Activated CD8-positive, alpha-beta T cell treated with anti-CD3 and anti-CD28 coated beads for 36 hours (primary cell): ENCODE measurements around the gene CGB5. TPM values are rescaled to one million over a fixed set of nuclear protein-coding genes. Genes with fewer than 3 reads are reported as not detected.
"Not testable (repeated sequence)": the region's sequence is repeated elsewhere in the genome, so short reads cannot be mapped to it uniquely, and the experiment has no call there.

Experiments
- ATAC-seq: fragments of 200-7000 bp; cut with Tn5 transposase; one replicate; pipeline ENCODE4 v1.10.0; 2021; ENCODE audit warnings: mild to moderate bottlenecking, moderate library complexity
- CTCF ChIA-PET: fragments of 350-600 bp; sonication (Branson Sonifier 250); formaldehyde crosslinking; loops from one replicate; lab custom pipeline; 2021; ENCODE audit warnings: antibody characterized with exemption; lab: Charles Lee
- POLR2A ChIA-PET: fragments of 350-600 bp; sonication (Branson Sonifier 250); formaldehyde crosslinking; loops from one replicate; lab custom pipeline; 2021; ENCODE audit warnings: antibody characterized with exemption; lab: Charles Lee
- DNase-seq: peaks from one replicate; pipeline ENCODE4 v3.0.0-alpha.2; 2020
- H3K27ac Mint-ChIP-seq: one replicate; pipeline ENCODE4 v1.8.0; 2021; ENCODE audit warnings: mild to moderate bottlenecking, mixed read lengths
- H3K27me3 Mint-ChIP-seq: one replicate; pipeline ENCODE4 v1.8.0; 2021; ENCODE audit warnings: mixed read lengths
- H3K36me3 Mint-ChIP-seq: one replicate; pipeline ENCODE4 v1.8.0; 2021; ENCODE audit warnings: low read depth, mixed read lengths
- H3K4me1 Mint-ChIP-seq: one replicate; pipeline ENCODE4 v1.8.0; 2021; ENCODE audit warnings: low read depth, mixed read lengths
- H3K4me3 Mint-ChIP-seq: one replicate; pipeline ENCODE4 v1.8.0; 2021; ENCODE audit warnings: mild to moderate bottlenecking, moderate library complexity, mixed read lengths
- H3K9me3 Mint-ChIP-seq: one replicate; pipeline ENCODE4 v1.8.0; 2021; ENCODE audit warnings: mixed read lengths
- CTCF ChIP-seq: fragments of 200-600 bp; IDR thresholded peaks from one replicate; pipeline ENCODE4 v1.8.0; 2022; ENCODE audit warnings: antibody characterized with exemption, mild to moderate bottlenecking
- intact Hi-C: fragments of 100-400 bp; cut with micrococcal nuclease; formaldehyde crosslinking; loops from one replicate; pipeline ENCODE4 v1.10.0; 2022
- total RNA-seq, 2 experiments: library from RNA; stranded (reverse); gene quantifications; one replicate each; pipeline ENCODE4 v1.2.3, GENCODE V29; 2021

CGB5 gene
- total RNA-seq, 2 experiments from 2014 or later: not detected

DNA sequence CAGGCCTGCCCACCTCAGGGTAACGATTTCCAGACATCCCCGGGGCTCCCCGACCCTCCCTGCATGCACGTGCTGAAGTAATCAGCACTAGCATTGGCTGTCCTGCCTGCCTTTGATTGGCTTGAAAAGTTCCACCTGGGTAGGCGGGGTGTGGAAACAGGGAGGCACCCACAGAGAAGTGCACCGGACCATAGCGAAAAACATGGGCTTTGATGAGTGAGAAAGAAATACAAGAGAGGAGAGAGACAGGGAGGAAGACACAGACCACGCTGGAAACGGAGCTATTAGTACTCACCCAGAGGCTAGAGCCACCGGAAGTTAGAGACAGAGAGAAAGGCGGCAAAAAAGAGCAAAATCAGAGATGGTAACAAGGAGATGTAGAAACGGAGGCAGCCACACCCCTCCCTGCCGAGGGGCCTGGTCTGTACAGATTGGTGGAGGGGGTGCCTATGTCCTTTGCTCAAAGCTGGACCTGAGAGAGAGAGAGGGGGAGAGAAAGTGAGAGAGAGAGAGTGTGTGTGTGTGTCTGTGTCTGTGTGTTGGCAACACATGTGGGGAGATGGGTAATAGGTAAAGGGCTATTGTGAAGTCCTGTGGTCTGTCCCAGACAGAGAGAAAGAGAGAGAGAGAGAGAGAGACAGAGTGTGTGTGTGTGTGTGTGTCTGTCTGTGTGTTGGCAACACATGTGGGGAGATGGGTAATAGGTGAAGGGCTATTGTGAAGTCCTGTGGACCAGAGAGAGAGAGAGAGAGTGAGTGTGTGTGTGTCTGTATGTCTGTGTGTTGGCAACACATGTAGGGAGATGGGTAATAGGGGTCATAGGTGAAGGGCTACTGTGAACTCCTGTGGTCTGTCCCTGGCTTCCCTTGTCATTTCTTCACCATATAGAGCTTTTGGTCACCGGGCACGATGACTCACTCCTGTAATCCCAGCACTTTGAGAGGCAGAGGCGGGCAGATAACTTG is 22.4 kb upstream of the CGB5 start:
- Mint-ChIP-seq H3K9me3 (no peaks in the 10 kb centered on the region), H3K27ac (peak overlapping the region; percentile 6), H3K4me3 (no peak overlapping the region), H3K36me3 (no peaks in the 10 kb centered on the region), H3K27me3 (peaks cover 9% of the 10 kb centered on the region), H3K4me1 (peaks cover 30% of the 10 kb centered on the region)
- ChIA-PET POLR2A (no interaction called here), CTCF (interaction anchor here (1.0 to 2.1 kb wide), 3 partner anchors 21 to 28 kb away, joined by 3 to 9 read pairs (median 7); partner anchors contain the start of genes GYS1 and RUVBL2)
- intact Hi-C loops: no loop called here
- DNase-seq: peak; percentile 35
- TF ChIP-seq CTCF: no peak
- peak; percentile 9 for ATAC-seq

- TF ChIP-seq CTCF: no peak
- Mint-ChIP-seq H3K27ac (no peak overlapping the region), H3K36me3 (no peaks in the 10 kb centered on the region), H3K9me3 (no peaks in the 10 kb centered on the region), H3K4me3 (no peak overlapping the region), H3K4me1 (peaks cover 28% of the 10 kb centered on the region), H3K27me3 (peaks cover 9% of the 10 kb centered on the region)
- no peak for DNase-seq
- CTCF ChIA-PET: interaction anchor here (1.7 to 2.1 kb wide), 2 partner anchors 22 to 29 kb away, joined by 7 to 9 read pairs; partner anchors contain the start of genes GYS1 and RUVBL2
- ATAC-seq: no peak
- POLR2A ChIA-PET: interaction anchor here (0.7 kb wide), 1 partner anchor 9 kb away, joined by 3 read pairs; no protein-coding TSS in a partner anchor
- intact Hi-C loops: no loop called here
Observed at GRCh38 chr19:49022116-49022515, 21.5 kb upstream of the CGB5 start.

- H3K27me3 Mint-ChIP-seq, H3K36me3 Mint-ChIP-seq, intact Hi-C loops, DNase-seq, H3K4me3 Mint-ChIP-seq, H3K27ac Mint-ChIP-seq, H3K9me3 Mint-ChIP-seq, POLR2A ChIA-PET, ATAC-seq, CTCF ChIA-PET: not testable (repeated sequence)
- H3K4me1 Mint-ChIP-seq: peaks cover 16% of the 10 kb centered on the region
Observed at GRCh38 chr19:49024233-49024632, 19.4 kb upstream of the CGB5 start, which contains the start of gene CGB3. CGB3 (minus strand) TSS chr19:49024333; CDS start chr19:49023971, 362 bp downstream.

DNA sequence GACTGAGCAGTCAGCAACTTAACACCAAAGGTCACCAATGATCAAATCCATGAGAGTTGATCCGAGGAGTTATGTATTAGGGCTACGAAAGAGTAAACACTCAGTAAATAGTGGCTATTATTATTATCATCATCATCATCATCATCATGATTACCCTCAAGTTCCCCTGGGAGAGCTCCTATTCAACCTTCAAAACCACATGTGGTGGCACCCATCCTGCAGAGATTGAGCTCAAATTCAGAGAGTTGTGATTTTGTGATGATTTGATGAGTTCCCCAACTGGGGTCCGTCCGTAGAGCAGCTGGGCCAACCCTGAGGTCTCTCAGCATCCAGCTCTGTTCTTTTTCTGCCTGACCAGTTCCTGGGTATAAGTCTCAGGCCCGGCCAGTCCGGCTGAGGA is 18.6 kb upstream of the CGB5 start:
- CTCF ChIA-PET, H3K27ac Mint-ChIP-seq, POLR2A ChIA-PET, ATAC-seq, H3K36me3 Mint-ChIP-seq, DNase-seq, H3K9me3 Mint-ChIP-seq, H3K27me3 Mint-ChIP-seq, intact Hi-C loops, H3K4me3 Mint-ChIP-seq: not testable (repeated sequence)
- H3K4me1 Mint-ChIP-seq: peaks cover 14% of the 10 kb centered on the region

DNA sequence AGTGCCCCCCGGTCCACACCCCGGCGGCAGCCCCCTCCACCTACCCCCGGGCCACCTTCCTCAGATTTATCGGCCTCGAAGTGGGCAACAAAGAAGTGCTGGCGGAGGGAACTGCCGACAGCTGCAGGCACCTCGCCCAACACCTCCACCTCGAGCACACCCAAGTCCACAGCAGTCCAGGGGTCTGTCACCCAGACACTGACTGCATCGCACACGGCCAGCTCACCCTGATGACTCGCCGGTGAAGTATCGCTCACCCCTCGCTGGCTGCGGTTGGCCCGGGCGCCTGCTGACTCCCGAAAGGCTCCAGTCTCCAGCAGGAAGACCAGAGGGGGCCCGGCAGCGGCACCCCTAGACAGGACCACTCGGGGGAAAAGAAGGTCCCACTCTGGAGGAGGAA is 18.0 kb upstream of the CGB5 start:
- H3K27ac Mint-ChIP-seq, intact Hi-C loops, ATAC-seq, H3K27me3 Mint-ChIP-seq, H3K4me3 Mint-ChIP-seq, CTCF ChIA-PET, POLR2A ChIA-PET, DNase-seq, H3K36me3 Mint-ChIP-seq, H3K9me3 Mint-ChIP-seq: not testable (repeated sequence)
- H3K4me1 Mint-ChIP-seq: peaks cover 12% of the 10 kb centered on the region

DNA sequence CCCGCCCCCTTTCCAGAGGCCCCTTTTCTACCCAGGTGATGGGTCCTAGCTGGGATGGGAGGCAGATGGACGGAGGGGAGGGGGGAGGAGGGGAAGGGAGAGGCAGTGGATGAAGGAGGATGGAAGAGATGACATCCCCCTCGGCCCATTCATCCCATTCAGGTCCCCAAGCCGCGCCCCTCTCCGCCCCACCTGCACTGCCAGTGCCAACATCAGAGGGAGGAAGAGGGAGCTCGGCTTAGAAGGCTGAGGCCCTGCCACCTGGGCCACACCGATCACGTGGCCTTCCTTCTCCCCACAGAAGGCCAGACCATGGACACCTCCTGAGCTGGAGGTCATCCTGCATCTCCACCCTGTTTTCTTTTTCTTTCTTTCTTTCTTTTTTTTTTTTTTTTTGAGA is 15.0 kb upstream of the CGB5 start:
- H3K4me1 Mint-ChIP-seq, CTCF ChIA-PET, DNase-seq, POLR2A ChIA-PET, H3K9me3 Mint-ChIP-seq, intact Hi-C loops, H3K27ac Mint-ChIP-seq, ATAC-seq, H3K27me3 Mint-ChIP-seq, H3K36me3 Mint-ChIP-seq, H3K4me3 Mint-ChIP-seq: not testable (repeated sequence)

GRCh38 chr19:49029749-49030148 is 13.9 kb upstream of the CGB5 start:
- POLR2A ChIA-PET, H3K27ac Mint-ChIP-seq, DNase-seq, H3K27me3 Mint-ChIP-seq, CTCF ChIA-PET, H3K4me1 Mint-ChIP-seq, ATAC-seq, H3K9me3 Mint-ChIP-seq, intact Hi-C loops, H3K4me3 Mint-ChIP-seq, H3K36me3 Mint-ChIP-seq: not testable (repeated sequence)

DNA sequence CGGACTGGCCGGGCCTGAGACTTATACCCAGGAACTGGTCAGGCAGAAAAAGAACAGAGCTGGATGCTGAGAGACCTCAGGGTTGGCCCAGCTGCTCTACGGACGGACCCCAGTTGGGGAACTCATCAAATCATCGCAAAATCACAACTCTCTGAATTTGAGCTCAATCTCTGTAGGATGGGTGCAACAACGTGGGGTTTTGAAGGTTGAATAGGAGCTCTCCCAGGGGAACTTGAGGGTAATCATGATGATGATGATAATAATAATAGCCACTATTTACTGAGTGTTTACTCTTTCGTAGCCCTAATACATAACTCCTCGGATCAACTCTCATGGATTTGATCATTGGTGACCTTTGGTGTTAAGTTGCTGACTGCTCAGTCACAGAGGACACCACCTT is 13.3 kb upstream of the CGB5 start:
- H3K36me3 Mint-ChIP-seq, H3K9me3 Mint-ChIP-seq, H3K4me3 Mint-ChIP-seq, H3K27me3 Mint-ChIP-seq, DNase-seq, POLR2A ChIA-PET, H3K27ac Mint-ChIP-seq, ATAC-seq, intact Hi-C loops, CTCF ChIA-PET, H3K4me1 Mint-ChIP-seq: not testable (repeated sequence)
